ENCODE data around the gene LCN6. TPM values are rescaled to one million over a fixed set of nuclear protein-coding genes. Genes with fewer than 3 reads are reported as not detected.
A peak's percentile ranks its signal among the peaks of the same experiment; 100 is the strongest.

The LCN6 gene
- total and polyA plus RNA-seq, 9 of the 15 experiments (the other 6 are each of a cell fraction or from before 2014, with no cell fraction given): 0.10 to 0.45 (median 0.37) TPM; not detected in 5

GRCh38 chr9:136717399-136717798 lies 30.9 kb downstream of the LCN6 start:
- Histone ChIP-seq H3K9me3 (replicated peaks; ENCODE audit: control insufficient read depth, insufficient read depth, low read depth, low read length) (no peaks in the 10 kb centered on the region), H3K9me1 (ENCODE audit: control insufficient read depth, insufficient read depth, low read length) (no peaks in the 10 kb centered on the region), H3K36me3 (ENCODE audit: control insufficient read depth, insufficient read depth, low read length) (peaks cover 22% of the 10 kb centered on the region; the same call in 1 of the 3 replicates), H3K27ac (ENCODE audit: extremely low read depth, low read depth, low read length) (no peak overlapping the region), H3K4me2 (ENCODE audit: insufficient read depth, low read length) (no peak overlapping the region), H3K27me3 (ENCODE audit: control insufficient read depth in 2 of 2, insufficient read depth in 2 of 2, low read length in 2 of 2) (no peaks in the 10 kb centered on the region), H4K20me1 (replicated peaks; ENCODE audit: control insufficient read depth, insufficient read depth, low read length) (peaks cover 10% of the 10 kb centered on the region; the same call in 1 of the 2 replicates), H3K4me3 (no peak overlapping the region), H2AFZ (ENCODE audit: low read depth, low read length) (no peak overlapping the region), H3K9ac (ENCODE audit: insufficient read depth in 1 of 2, low read depth in 2 of 2, low read length in 2 of 2) (peak overlapping the region in 1 of 2 experiments; percentile 68; a peak in 2 of 4 replicates), H3K4me1 (replicated peaks in 1 of 2; ENCODE audit: control insufficient read depth in 2 of 2, insufficient read depth in 2 of 2, low read length in 2 of 2) (peaks cover 10 to 83% of the 10 kb centered on the region in 2 experiments; a peak in 4 of 5 replicates), H3K79me2 (ENCODE audit: control insufficient read depth, insufficient read depth, low read length) (peaks cover 12% of the 10 kb centered on the region)
- intact Hi-C loops (cut with micrococcal nuclease) (no loop called here), in situ Hi-C loops (cut with MboI) (no loop called here)
- FAIRE-seq (no peak), DNase-seq (ENCODE audit: extremely low read depth in 1 of 4, low spot score in 3 of 4) (no peak), ATAC-seq (no peak)
- BruUV-seq (replicated peaks): no TSS peak
- ChIA-PET POLR2A (interaction anchor here (0.8 to 3.7 kb wide), 3 partner anchors 8 to 12 kb away, joined by 3 to 31 read pairs (median 7); no protein-coding TSS in a partner anchor), CTCF (ENCODE audit: low intra/inter-chr PET ratio) (no interaction called here)
- WGBS (ENCODE audit: insufficient coverage, low coverage, missing lambda C conversion rate): 79% methylated on average over 7 of the region's 16 CpGs
- TF ChIP-seq NR2F6 (CRISPR knock-in tag; IDR thresholded peaks at IDR 0.05): no peak
- TF ChIP-seq E4F1 (CRISPR knock-in tag; IDR thresholded peaks at IDR 0.05; ENCODE audit: borderline replicate concordance): no peak
- no peak for TF ChIP-seq ZNF318 (IDR thresholded peaks at IDR 0.05; ENCODE audit: borderline replicate concordance in 1 of 2, low read depth in 1 of 2)
- no peak for TF ChIP-seq CHD4 (IDR thresholded peaks at IDR 0.05; ENCODE audit: insufficient read depth, insufficient replicate concordance, low read depth, low read length, poor library complexity, severe bottlenecking)
- peak; percentile 66 for TF ChIP-seq POLR2G (IDR thresholded peaks at IDR 0.05; ENCODE audit: low read depth, low read length)
- TF ChIP-seq MCM3 (IDR thresholded peaks at IDR 0.05): no peak
- no peak for TF ChIP-seq SPI1 (IDR thresholded peaks at IDR 0.05; ENCODE audit: borderline replicate concordance, low read depth, low read length)

Data from K562 (cell line).